Tongue (tissue), 2 donors: ENCODE measurements around the gene MPP1. TPM values are rescaled to one million over a fixed set of nuclear protein-coding genes. Genes with fewer than 3 reads are reported as not detected.
"Not testable (repeated sequence)": the region's sequence is repeated elsewhere in the genome, so short reads cannot be mapped to it uniquely, and the experiment has no call there.

Experiments
- DNase-seq: peaks from one replicate; pipeline ENCODE4 v3.0.0-alpha.2; 2015
- total RNA-seq: library from RNA; depleted of rRNA; stranded (reverse); fragments of >200 nt; gene quantifications from one replicate; pipeline ENCODE4 v1.2.3, GENCODE V29; 2014

The MPP1 gene
- total RNA-seq = 21.2 TPM

GRCh38 chrX:154804957-154805695 lies at the start of gene MPP1:
Gene MPP1 (minus strand): TSS chrX:154805485. CDS start chrX:154805373, 112 bp downstream.
- DNase-seq = peak; percentile 78

GRCh38 chrX:154850957-154851611 lies 45.8 kb upstream of the MPP1 start:
- DNase-seq = no peak

GRCh38 chrX:154840856-154841255 lies 35.6 kb upstream of the MPP1 start:
- DNase-seq = peak; percentile 15

DNA sequence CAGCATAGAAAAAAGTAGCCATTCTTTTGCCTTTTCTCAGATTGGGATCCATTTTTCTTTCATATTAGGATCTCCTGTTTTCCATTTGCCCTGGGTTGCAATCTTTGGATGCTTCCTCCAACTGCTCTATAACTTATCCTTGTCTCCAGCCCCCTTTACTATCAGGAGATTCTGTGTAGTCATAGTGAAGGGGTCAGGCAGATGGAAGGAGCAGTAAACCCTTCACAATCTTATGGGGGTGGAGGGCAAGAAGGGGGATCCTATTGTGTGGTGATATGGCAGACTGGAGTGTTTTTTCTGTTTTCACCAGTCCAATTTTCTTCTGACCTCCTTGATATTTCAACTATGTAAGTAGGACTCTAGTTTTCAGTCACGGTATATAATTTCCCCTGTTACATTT lies 30.9 kb upstream of the MPP1 start:
- DNase-seq = no peak

- DNase-seq = no peak
Measured at GRCh38 chrX:154834562-154834961, 29.3 kb upstream of the MPP1 start, which contains the start of gene SMIM9. Gene SMIM9 (minus strand): TSS chrX:154834662. CDS start chrX:154830856, 3,806 bp downstream.

DNA sequence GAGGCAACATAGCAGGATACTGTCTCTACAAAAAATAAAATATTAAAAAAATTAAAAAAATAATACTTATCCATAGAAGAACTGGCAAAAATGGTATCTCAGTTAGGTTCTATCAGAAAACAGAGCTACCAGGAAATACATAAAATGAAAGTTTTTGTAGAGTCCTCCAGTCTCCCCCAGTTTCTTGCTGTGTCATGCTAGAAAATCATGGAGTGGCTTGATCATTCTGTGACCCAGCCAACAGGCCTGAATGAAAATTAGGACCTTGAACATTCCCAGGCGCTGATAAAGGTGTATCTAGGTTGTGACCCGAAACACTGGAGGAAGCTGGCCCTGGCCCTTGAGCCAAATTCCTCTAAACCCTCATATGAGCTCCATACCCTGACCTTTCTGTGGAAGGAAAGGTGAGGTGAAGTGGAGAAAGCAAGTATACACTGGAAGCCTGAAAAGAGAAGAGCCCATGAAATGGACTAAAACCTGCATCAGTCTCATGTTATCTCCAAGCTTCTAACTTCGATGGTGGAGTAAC lies 28.5 kb upstream of the MPP1 start:
- no peak for DNase-seq

DNA sequence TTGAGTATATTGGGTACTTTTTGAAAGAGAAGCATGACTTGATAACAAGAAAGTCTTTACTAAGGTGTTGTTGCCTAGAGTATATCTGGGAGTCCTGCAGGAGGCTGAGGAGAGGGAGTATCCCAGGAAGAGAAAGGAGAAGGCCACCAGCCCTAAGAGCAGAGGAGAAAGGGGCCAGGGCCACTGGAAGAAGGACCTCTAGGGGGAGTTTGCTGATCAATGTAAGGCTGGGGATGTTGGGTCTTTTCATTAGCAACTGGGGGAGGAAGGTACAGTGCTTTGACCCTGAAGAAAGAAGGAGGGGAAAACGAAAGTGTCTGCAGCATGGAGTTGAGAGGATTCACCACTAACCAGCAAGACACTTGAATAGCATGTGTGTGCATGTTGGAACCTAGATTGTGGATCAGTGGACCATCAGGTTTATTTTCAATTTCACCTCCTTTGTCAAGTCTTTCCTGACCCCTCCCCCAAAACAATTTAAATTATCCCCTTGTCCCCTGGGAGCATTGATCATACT lies 24.7 kb upstream of the MPP1 start:
- no peak for DNase-seq

- DNase-seq = no peak
Measured at GRCh38 chrX:154829134-154829533, 23.8 kb upstream of the MPP1 start.

DNA sequence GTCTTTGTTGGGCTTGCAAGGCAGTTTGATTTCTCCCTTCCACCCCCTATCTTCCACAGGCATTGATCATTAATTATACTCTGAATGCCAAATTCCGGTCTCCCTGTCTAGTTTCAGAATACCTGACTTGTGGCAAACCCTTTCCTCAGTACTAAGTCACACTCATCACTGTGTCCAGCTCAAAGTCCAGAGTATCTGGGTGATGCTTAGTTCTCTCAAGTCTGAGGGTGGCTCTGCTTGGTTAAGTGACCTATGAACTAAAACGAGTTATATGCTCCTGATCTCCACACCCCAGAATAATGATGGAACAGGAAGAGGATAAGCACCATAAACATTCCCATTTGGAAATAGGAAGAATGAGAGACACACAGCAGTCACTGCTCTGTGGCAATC lies 22.7 kb upstream of the MPP1 start:
- no peak for DNase-seq

GRCh38 chrX:154827194-154828015 lies 22.1 kb upstream of the MPP1 start:
- DNase-seq = no peak

DNA sequence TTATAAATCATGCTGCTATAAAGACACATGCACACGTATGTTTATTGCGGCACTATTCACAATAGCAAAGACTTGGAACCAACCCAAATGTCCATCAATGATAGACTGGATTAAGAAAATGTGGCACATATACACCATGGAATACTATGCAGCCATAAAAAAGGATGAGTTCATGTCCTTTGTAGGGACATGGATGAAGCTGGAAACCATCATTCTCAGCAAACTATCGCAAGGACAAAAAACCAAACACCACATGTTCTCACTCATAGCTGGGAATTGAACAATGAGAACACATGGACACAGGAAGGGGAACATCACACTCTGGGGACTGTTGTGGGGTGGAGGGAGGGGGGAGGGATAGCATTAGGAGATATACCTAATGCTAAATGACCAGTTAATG lies 20.3 kb upstream of the MPP1 start:
- DNase-seq = not testable (repeated sequence)

DNA sequence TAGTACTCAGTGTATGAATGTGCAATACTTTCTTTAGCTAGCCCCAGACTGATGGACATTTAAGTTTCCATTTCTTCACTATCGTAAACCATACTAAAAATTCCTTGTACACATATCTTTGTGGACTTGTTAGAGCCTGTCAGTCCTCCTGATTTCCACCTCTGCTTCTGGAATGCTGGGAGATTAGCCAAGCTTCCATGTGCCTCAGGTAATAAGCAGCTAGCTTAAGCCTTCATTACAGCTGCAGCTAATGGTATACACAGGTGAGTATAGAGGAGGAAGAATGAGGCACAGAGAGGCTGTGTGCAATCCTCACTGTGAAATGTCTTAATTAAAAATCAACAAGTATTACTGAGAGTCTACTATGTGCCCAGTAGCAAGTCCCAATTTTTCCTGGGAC lies 19.4 kb upstream of the MPP1 start:
- DNase-seq = no peak

GRCh38 chrX:154822029-154822428 lies 16.7 kb upstream of the MPP1 start:
- no peak for DNase-seq

DNA sequence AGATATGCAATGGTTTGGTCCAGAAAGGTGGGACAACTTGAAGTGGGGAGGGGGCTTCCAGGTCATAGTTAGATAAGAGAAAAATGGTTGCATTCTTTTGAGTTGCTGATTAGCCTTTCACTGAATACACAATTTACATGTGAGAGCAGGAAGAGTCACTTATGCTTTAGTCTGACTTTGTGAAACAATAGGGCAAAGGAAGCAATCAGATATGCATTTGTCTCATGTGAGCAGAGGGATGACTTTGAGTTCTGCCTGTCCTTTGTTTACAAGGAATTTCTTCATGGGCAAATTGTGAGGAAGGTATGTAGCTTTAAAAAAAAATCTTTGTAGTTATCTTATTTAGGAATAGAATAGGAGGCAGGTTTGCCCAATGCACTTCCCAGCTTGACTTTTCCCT lies 16.2 kb upstream of the MPP1 start:
- no peak for DNase-seq

- DNase-seq = no peak
Measured at GRCh38 chrX:154819771-154820341, 14.6 kb upstream of the MPP1 start.

DNA sequence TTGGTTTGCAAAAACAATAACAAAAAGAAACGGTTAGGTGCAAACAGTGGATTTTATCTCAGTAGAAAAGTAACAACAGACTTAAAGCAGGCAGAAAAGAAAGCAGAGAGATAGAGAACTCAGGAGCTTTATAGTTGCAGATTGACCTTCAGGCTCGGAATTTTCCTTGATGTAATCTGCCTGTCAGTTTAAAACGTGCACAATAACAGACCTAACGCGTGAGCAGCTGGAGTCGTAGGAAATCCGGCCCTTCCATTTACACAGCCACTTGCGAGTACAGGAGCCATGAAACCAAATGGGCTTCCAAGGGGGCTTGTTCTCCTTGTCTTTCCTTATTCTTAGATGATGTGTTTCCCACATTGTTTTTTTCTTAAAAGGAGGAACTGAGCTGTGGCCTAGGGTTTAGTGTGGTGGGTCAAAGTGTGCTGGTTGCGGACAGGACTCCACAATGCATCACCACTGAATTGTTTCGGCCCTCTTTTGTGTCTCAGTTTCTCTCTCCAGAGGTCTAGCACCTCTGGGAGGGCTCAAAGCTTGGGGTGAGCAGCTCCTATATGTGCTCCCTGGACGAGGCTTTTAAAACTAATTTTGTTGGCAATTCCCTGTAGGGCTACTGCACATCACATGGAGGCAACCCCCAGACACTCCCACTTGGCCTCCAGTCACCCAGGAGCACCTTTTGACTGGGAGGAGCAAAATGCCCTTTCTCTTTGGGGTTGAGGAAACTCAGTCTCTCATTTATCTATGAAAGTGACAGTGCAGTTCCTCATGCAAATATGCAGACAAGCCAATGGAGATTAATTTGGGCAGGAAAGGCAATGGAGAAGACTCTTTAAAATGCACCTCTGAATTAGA lies 13.9 kb upstream of the MPP1 start:
- DNase-seq = no peak

DNA sequence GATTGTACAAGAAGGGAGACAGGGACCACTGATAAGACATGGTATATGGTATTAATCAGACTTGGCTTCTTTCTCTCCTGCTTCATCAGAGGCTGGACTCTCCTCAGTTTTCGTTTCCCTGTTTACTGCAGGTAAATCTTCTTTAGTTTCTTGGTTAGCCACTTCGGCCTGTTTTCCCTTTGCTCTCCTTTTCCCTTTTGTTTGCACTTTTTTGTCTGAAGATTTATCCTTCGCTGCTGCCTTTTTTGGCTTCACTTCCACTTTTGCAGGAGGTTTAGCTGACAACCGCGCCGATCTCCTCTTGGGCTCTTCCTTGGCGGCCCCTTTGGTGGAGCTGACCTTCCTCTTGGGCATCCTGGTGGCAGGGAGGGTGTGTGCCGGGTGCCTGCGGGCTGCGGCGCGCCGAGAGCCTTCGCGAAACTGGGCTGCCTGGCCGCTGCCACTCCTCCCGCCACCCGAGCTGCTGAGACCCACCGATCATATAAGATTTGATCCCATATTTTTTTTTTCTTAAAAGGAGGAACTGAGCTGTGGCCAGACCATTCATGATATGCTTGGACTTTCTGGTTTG lies 11.8 kb upstream of the MPP1 start:
- DNase-seq = not testable (repeated sequence)

DNA sequence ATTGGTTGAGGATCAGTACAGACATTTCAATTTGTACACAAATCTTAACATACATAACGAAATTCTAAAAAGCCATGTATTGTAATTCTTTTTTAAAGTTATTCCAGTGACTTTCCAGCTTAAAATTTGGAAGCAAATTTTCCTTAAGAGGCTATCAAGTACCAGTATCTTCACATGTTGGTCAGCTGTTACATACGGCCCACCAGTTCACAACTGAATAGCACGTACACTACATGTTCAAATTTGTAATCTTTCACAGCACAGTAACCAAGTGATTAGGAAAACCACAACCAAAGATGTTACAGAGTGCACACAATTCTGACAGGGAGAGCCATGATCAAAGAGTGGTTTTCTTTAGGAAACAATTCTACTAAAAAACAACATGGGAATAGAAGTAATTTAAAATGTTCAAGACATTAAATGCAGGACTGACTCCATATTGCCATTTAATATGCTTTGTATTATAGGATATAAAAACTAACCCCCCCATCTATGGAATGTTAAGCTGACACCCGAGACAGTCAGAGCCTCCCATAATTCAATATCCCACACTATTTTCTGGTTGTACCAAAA lies 11.1 kb upstream of the MPP1 start:
- DNase-seq = not testable (repeated sequence)

- DNase-seq = no peak
Measured at GRCh38 chrX:154815274-154815818, 10.1 kb upstream of the MPP1 start.

GRCh38 chrX:154813801-154814200 lies 8.5 kb upstream of the MPP1 start:
- no peak for DNase-seq
